ENCODE data around the gene SORBS1.

The SORBS1 gene

GRCh38 chr10:95561177-95561863, at the start of gene SORBS1:
Gene SORBS1, minus strand, starts transcription at chr10:95561371. Its CDS starts 120,236 bp downstream, at chr10:95441135.
- peak; percentile 85 for DNase-seq (ENCODE audit: low read depth)

GRCh38 chr10:95610727-95611126, 49.6 kb upstream of the SORBS1 start:
- no peak for DNase-seq (ENCODE audit: low read depth)

GRCh38 chr10:95606922-95607321, 45.8 kb upstream of the SORBS1 start:
- DNase-seq (ENCODE audit: low read depth), result no peak

GRCh38 chr10:95605163-95605562, 44.0 kb upstream of the SORBS1 start:
- DNase-seq (ENCODE audit: low read depth), result no peak

- no peak for DNase-seq (ENCODE audit: low read depth)
These were observed 43.5 kb upstream of the SORBS1 start for GRCh38 chr10:95604630-95605029.

- no peak for DNase-seq (ENCODE audit: low read depth)
These were observed 41.2 kb upstream of the SORBS1 start for GRCh38 chr10:95602382-95602781.

- no peak for DNase-seq (ENCODE audit: low read depth)
These were observed 40.0 kb upstream of the SORBS1 start for GRCh38 chr10:95601116-95601719.

- DNase-seq (ENCODE audit: low read depth), result no peak
These were observed 39.0 kb upstream of the SORBS1 start for GRCh38 chr10:95600158-95600557.

GRCh38 chr10:95597788-95598187, 36.6 kb upstream of the SORBS1 start:
- no peak for DNase-seq (ENCODE audit: low read depth)

GRCh38 chr10:95588025-95588424, 26.9 kb upstream of the SORBS1 start:
- DNase-seq (ENCODE audit: low read depth), result no peak

GRCh38 chr10:95579835-95580535, 18.8 kb upstream of the SORBS1 start:
- no peak for DNase-seq (ENCODE audit: low read depth)

- no peak for DNase-seq (ENCODE audit: low read depth)
These were observed 18.1 kb upstream of the SORBS1 start for GRCh38 chr10:95579292-95579691.

GRCh38 chr10:95578619-95579018, 17.4 kb upstream of the SORBS1 start:
- no peak for DNase-seq (ENCODE audit: low read depth)

- no peak for DNase-seq (ENCODE audit: low read depth)
These were observed 13.6 kb upstream of the SORBS1 start for GRCh38 chr10:95574649-95575365.

- DNase-seq (ENCODE audit: low read depth), result no peak
These were observed 12.9 kb upstream of the SORBS1 start for GRCh38 chr10:95573964-95574604.

- no peak for DNase-seq (ENCODE audit: low read depth)
These were observed 12.4 kb upstream of the SORBS1 start for GRCh38 chr10:95573527-95573926.

GRCh38 chr10:95572131-95572820, 11.1 kb upstream of the SORBS1 start:
- no peak for DNase-seq (ENCODE audit: low read depth)

- no peak for DNase-seq (ENCODE audit: low read depth)
These were observed 10.2 kb upstream of the SORBS1 start for GRCh38 chr10:95571390-95571789.

GRCh38 chr10:95569368-95569767, 8.2 kb upstream of the SORBS1 start:
- DNase-seq (ENCODE audit: low read depth), result no peak

GRCh38 chr10:95567903-95568630, 6.9 kb upstream of the SORBS1 start:
- no peak for DNase-seq (ENCODE audit: low read depth)

- no peak for DNase-seq (ENCODE audit: low read depth)
These were observed 5.0 kb upstream of the SORBS1 start for GRCh38 chr10:95566136-95566535.
